Stimulated activated CD4-positive, alpha-beta T cell treated with anti-CD3 and anti-CD28 coated beads, TNF-alpha, amount 100 ng/mL, for 24 hours (primary cell): Measurements from ENCODE around the gene SCP2.

Source experiments
- DNase-seq, 3 experiments: peaks; one replicate each; pipeline ENCODE4 v3.0.0-alpha.2; 2020; ENCODE audit warnings: low read depth in 3 of 3

SCP2 gene

DNA sequence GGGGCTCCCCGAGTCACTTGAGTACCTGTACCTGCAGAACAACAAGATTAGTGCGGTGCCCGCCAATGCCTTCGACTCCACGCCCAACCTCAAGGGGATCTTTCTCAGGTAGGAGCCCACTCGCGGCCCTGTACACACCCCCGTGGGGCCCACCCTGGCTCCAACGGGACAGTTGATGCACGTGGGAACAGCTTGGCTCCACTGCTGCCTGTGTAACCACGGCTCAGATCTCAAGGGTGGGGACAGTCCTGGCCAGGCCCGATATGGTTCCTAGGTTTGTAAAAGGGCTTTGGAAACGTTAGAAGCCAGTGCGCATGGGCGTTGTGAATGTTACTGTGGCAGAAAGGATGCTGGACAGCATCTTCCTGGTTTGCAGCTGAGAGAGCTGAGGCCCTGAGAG lies 153.7 kb downstream of the SCP2 start:
- no peak for DNase-seq

DNA sequence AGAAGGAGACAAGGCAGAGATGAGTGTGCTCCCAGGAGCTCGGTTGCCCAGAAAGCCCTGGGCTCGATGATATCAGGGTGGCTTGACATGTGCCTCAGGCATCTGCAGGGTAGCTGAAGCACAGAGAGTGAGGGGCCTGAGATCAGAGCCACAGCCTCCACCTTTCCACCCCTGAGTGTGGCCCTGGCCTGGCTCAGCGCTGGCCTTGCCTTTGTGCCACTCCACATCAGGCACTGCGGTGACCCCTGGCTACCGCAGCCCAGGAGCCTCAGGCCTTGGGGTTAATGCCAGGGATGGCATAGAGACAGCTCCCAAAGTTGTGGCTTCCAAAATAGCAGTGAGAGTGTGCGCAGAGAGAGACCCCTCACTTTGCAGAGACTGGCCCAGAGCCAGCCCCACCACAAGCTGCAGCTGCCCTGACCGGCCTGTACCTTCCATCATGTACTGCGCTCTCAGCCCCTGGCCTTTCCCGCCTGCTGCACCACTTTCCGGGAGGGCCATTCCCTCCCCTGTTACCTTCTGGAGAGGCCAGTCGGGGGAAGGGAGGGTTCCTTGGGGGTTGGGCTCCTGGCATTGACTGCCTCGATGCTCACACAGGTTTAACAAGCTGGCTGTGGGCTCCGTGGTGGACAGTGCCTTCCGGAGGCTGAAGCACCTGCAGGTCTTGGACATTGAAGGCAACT lies 154.4 kb downstream of the SCP2 start:
- no peak for DNase-seq

DNA sequence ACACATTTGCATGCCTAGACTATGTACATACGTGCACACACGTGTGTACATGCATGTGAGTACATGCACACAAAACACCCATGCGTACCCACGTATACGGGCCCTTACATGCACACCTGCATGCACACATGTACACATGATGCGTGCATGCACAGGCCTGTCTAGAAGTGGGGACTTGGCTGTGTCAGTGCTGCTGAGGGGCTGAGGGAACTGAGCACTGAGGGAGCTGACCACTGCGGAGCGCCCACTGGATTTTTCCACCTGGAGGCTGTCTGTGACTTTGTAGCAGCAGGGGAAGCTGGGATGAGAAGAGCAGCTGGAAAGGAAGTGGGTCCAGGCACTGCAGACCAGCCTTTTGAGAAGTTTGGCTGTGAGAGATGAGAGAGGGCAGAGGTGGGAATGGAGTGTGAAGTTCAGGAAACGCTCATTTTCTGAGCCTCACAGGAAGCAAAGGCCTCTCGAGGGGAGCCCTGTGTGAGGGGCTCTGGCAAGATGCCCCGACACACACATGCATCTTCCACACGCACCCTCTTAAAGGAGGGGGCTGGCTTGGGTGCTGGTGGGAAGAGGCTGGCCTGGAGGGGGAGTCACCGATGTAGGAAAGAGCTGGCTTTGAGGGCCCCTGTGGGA lies 155.9 kb downstream of the SCP2 start:
- DNase-seq, result no peak

DNA sequence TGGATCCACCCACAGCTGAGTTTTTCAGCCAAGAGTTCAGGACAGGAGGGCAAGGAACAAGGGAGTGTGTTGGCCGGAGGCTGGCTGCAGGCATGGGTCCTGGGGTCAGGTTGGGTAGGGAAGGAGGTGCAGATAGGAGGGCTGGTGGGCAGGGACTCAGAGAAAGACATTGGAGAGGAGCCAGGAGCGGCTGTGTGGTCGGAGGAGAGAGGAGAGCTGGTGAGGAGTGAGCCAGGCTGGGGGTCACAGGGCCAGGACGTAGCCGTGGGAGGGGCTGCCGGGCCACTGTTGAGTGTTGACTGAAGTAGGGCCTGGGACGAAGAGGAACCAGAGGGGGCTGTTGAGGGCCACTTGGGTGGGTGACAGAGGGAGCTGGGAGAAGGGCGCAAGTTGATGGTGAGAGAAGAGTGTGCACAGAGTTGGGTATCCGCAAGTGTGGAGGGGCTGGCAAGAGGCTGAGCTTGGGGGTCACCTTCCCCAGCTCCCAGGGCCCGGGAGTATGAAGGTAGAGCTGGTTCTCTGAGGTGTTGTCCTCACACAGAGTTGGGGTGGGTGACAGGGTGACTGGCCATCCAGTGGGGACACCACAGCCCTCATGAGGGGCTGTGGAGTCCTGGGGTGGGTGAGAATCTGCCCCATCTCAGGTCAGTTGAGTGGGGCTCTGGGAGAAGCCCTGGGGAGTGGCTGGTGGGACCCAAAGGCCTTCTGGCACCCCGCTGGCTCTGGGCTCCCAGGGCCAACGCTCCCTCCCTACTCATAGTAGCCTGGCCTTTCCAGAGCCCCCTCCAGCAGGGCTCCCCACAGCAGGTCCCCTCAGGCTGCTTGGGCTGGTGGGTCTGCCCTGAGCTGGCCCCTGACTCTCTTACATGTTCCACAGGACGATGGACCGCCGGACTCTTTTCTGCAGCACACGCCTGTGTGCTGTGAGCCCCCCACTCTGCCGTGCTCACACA lies 156.8 kb downstream of the SCP2 start:
- DNase-seq, result no peak

DNA sequence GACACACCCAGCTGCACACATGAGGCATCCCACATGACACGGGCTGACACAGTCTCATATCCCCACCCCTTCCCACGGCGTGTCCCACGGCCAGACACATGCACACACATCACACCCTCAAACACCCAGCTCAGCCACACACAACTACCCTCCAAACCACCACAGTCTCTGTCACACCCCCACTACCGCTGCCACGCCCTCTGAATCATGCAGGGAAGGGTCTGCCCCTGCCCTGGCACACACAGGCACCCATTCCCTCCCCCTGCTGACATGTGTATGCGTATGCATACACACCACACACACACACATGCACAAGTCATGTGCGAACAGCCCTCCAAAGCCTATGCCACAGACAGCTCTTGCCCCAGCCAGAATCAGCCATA lies 157.5 kb downstream of the SCP2 start:
- no peak for DNase-seq

DNA sequence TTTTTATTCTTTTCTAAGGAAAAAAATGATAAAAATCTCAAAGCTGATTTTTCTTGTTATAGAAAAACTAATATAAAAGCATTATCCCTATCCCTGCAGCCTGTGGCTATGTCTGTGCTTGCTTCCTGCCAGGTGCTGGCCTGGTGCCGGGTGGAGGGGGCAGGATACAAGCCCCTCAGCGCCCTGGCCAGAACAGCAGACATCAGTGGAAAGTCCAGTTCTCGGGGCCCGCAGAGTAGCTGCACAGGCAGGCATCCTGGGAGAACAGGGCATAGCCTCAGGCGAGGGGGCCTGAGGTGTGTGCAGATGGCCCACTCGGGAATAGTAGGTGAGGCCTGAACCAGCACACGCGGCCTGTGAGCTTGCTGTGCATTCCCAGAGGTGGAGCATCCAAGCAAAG lies 158.3 kb downstream of the SCP2 start:
- no peak for DNase-seq

DNA sequence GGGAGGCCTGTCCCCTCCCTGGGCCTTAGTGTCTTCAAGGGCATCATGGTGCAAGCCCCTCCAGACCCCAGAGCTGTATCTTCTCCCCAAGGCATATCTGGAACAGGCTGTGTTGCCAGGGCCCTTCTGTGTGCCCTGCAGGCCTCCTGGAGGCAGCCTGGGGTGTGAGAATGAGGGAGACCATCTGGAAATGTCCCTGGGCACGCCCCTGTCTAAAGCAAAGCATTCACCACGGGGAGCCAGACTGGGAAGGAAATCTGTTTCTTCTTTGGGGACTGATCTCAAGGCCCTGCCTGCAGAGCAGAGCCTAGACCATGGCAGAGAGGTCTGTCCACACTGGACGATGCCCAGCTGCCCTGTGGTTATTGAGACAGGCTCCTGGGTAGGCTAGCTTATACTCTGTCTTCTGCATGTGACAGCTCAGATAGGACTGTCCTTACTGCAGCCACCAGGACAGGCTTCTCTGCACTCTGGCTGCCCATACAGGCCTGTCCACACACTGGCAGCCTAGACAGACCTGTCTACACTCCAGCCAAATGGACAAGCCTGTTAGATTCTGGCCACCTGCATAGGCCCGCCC lies 159.5 kb downstream of the SCP2 start:
- no peak for DNase-seq

DNA sequence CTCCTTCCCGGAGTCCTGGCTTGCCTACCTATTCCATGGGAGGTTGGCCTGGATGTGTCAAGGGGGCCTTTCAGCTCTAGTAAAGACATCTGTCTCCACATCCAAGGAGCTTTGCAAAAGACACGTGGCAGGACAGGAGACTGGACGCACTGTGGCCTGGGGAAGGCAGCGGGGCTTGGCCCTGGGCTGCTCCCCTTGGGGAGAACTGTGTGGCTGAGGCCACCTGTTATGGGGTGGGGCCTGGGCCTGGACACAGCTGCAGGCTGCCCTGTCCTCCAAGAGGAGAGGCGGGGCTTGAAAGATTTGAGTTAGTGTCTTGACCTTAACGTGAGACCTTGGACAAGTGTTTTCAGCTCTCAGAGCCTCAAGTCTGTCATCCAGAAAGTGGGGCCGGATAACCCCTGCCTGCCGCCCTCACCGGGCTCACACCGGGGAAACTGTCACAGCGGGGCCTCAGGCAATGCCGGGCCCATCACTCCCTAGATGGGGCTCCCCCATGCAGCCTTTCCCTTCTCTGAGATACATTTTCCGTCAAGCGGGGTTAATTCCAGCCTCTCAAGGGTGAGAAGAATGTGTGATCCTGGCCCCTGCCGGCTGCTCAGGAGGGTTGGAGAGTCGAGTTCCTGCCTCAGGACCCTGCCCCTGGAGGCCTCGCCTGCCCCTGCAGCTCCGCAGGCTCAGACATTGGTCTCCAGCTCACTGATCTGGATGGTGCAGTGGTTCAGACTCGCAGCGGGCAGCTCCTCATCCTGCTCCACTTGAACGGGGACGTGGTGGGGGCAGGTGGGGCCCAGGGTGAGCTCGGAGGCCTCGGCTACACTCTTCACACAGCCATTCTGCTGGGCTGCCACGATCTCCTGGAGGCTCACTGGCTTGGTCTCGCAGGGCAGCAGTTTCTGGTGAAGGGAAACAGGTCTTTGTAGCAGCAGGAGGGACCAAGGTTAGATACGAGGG lies 160.5 kb downstream of the SCP2 start:
- no peak for DNase-seq

DNA sequence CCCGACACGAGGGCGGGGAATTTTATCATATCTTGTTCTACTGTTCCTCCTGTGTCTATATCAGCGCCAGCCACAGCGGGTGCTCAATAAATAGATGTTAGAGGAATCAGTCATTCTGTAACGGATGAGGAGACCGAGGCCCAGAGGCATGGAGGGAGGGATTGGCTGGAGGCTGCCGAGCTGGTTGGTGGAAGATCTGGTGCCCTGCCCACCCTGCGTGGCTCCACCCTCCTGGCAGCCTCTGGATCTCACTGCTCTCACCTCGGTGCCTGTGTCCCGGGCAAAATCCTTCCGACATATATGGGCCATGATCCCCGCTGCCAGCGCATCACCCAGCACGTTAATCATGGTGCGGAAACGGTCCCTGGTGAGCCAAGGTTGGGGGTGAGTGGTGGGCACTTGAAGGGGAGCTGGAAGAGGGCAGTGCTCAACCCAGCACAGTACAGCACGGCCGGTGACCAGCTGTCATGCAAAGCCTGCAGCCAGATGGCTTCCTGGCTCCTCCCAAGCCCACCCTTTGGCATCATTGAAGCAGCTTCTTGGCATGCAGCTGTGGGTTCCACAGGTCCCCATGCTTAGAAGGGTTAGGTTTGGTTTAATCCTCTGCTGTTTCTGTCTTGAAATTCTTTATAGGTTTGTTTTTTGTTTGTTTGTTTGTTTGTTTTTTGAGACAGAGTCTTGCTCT lies 161.7 kb downstream of the SCP2 start:
- no peak for DNase-seq

DNA sequence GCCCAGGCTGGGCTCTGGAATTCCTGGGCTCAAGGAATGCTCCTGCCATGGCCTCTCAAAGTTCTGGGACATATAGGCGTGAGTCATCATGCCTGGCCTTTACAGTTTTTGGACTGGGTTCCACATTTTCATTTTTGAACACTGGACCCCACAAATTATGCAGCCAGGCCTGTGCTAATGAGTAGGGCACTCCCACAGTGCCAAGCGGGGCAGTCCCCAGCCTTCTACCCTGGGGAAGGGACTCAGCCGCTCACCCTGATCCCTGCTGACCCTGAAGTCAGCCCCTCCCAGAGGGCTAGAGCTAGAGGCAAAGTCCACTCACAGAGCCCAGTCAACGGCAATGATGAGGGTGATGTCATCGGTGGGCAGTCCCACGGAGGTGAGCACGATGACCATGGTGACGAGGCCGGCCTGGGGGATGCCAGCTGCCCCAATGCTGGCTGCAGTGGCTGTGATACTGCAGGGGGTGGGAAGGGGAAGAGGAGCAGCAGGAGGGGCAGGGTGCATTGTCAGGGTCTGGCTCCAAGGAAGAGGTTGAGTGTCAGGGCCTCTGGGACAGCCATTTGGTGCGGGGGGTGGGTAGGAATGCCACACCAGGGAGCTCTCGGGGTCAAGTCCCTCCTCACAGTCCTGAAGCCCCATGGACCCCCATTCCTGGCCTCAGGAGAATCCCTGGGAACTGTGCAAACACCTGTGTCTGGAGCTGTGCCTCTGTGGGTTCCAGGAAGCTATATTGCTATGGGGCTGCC lies 162.6 kb downstream of the SCP2 start:
- DNase-seq, result no peak

DNA sequence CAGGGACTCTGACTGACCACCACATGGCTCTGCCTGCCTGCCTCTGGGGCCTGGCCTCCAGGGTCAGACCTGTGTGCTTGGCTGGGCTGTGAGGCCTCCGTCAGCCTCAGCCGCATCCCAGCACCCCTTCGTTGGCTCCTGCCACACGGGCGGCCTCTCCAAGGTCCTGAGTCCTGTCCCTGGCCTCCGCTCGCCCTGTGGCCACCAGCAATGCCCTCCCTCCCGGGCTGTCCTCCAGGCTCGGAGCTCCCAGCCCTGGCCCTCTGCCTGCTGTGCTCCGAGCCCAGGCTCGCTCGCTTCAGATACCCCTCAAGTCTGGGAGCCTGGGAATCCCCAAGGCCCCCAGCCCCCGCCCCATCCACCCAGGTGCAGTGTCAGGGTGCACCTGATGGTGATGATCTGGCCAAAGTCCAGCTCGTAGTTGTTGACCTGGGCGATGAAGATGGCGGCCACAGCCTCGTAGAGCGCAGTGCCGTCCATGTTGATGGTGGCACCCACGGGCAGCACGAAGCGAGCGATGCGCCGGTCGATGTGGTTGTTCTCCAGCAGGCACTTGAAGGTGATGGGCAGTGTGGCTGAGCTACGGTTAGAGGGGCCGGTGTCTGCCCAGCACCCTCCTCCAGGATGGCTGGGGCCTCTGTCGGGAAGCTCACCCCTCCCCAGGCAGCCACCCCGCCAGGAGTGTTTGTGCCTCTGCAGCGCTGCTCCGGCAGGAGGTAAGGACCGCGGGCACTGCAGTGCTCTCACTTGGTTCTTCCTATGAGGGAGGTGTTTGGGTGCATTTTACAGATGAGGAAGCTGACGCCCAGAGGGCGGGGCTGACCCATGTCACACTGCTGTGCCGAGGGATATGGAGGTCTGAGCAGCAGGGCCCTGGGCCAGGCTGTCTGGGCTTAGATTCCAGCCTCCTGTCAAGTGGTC lies 163.4 kb downstream of the SCP2 start:
- no peak for DNase-seq

DNA sequence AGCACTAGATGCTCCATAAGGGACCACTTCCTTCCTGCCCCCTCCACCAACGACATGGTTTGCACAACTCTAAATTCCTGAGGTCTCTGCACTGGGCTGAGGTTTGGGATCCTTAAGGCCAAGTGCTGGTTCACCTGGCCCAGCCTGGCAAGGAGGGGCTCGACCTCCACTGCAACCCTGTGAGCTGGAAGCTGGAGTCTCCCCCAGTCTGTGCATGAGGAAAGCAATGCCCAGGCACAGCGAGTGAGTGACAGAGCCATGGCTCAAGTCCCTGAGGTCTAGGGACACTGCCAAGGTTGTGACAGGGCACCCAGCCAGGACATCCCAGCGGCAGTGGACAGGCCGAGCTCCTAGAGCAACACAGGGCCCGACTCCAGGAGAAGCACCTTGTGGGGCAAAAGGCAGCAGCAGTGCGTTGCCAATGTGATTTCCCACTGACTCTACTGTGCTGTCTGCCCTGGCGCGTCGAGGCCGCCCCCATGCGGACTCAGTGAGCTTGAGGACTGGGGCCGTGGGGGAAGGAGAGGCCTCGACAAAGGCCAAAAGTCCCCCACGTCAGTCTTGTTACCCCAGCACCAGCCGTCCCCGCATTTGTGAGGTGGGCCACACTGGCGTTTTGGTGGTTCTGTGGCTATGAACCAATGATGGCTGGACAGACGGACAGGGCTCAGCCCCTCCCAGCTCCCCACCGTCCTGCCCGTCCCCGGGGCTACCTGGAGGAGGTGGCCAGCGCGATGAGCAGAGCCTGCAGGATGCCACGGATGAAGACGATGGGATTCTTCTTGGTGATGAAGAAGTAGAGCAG lies 165.0 kb downstream of the SCP2 start:
- DNase-seq, result no peak

DNA sequence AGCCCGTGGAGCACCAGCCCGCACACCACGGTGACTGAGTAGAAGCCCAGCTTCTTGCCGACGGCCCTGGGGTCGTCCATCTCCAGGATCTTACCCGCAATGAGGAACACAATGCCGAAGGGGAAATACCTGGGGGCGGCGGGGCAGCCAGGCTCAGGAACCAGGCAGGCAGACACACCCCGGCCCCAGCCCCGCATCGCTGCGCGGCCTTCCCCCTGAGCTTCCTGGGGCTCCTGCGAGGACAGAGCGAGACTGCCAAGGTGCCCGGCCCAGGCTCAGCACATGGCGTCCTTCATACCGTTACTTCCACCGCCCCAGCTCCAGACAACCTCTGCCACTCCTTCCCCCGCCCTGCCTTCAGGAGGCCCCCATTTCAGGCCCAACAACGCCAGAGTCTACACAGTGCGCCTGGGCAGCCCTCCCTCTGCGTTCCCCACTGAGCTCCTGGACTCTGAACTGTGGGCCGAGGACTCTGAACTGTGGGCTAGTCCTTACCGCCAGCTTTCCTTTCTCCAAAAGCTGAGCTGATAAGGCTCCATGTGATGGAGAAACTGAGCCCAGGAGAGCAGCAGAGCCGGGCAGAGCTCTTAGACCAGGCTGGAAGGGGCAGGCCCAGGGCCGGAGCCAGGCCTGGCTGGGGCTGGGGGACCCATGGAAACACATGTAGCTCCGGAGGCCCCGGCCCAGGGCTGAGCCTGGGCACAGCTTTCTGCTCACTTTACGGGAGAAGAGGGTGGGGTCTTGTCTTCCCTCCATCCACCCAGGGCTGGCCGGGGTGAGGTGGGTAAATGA lies 165.8 kb downstream of the SCP2 start:
- no peak for DNase-seq

DNA sequence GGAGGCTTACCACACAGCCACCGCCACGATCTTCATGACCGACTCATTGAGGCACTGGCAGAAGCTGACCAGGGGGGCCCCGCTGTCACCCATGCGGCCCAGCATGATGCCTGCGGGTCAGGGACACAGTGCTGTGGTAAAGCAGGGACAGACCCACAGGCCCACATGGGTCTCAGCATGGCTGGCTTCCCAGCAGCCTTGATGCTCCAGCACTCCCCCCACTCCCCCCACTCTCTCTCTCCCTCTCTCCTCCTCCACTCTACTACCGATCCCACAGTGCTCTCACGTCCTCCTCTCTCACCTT lies 166.3 kb downstream of the SCP2 start:
- DNase-seq, result no peak

DNA sequence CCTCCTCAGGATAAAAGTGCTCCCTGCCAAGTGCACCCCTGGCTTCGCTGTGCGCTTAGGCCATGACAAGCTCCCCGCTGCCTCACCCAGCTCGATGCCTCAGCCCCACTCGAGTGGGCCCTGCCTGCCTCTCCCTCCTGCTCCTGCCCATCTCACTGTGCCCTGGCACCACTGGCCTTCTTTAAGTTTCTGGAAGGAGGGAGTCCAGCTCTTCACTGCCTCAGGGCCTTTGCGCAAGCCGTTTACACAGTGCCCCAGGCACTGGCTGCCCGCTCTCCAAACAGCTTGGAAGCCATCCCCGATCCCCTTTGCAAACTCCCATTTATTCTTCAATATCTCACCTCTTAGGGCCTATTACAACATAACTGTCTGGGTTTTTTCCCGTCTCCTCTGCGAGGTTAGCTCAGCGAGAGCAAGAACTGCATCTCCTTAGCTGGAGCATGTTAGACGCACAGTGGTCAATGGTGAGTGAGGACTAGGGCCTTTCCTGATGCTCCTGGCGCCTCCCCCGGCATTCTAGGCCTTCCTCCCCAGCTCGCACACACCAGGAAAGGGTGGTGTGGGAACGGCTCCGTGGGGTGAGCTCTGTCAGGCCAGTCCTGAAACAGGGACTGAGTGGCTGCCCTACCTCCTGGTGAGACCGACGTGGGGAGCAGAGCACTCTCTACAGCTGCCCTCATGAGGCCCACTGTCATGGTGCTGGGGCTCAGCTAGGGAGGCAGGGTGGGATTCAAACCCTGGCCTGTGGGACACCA lies 166.9 kb downstream of the SCP2 start:
- DNase-seq, result no peak

DNA sequence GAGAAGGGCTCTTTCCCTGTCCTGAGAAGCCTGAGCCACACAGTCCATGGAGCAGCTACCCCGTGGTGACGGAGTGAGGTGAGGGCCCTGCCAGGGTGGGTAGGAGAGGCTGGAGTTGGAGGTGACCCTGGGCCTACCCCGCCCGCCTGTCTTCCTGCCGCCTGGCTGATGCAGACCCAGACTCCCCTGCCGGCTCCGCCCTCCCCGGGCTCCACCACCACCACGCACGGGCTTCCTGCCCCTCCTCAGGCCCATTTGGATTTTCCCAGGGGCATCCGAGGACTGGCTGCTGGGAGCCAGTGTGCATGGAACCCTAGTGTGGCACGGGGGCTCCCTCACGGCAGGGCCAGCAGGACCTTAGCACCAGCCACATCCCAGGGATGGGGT lies 167.4 kb downstream of the SCP2 start:
- DNase-seq, result no peak
